HG03457 (cell line): ENCODE results near the gene ARL4A.
A peak's percentile ranks its signal among the peaks of the same experiment; 100 is the strongest.
"Not testable (repeated sequence)": the region's sequence is repeated elsewhere in the genome, so short reads cannot be mapped to it uniquely, and the experiment has no call there.

Source experiments
- ATAC-seq: cut with Tn5 transposase; IDR thresholded peaks from one replicate; pipeline ENCODE4 v1.9.1; 2021; ENCODE audit warnings: moderate number of reproducible peaks; ENCODE audit not compliant: unreplicated experiment

The ARL4A gene

DNA sequence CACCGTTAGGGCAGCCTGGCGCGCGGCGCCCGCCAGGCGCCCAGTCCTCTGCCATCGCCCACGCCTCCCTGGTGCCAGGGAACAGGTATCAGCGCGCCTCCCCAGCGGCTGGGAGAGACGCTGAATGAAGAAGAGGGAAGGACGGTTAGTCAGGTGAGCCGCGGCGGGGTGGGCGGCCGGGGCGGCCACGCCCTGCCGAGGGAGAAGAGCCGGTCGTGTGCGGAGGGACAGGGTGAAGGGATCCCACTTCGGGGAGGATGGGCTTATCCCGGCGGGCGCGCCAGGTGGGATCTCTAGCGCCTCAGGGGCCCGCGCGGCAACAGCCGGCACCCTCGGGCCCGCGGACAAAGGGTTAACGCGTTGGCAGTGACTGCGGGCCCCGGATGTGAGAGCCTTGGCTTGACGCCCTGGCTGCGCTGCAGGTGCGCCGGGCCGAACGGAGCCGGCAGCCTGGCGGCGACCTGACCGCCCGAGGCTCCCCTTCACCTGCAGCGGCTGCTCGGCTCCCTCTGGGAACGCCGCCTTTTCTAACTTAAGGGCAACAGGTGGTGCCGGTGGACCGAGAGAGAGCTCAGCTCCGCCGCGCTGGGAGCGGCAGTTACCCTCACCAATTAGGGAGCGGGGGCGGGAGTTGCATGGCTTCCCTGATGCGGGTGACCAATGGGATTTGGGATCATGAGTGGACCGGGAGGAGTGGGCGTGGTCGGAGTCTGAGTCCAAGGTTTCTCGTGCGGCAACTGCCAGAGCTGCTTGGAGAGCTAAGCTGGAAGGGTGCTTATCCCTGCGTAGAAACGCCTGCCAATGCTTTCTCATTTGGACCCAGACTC, at the start of gene ARL4A:
ARL4A (plus strand) TSS at position 743 of the 827 bp plus-strand sequence. CDS start 622 bp downstream, outside the sequence.
- peak; percentile 78 for ATAC-seq

DNA sequence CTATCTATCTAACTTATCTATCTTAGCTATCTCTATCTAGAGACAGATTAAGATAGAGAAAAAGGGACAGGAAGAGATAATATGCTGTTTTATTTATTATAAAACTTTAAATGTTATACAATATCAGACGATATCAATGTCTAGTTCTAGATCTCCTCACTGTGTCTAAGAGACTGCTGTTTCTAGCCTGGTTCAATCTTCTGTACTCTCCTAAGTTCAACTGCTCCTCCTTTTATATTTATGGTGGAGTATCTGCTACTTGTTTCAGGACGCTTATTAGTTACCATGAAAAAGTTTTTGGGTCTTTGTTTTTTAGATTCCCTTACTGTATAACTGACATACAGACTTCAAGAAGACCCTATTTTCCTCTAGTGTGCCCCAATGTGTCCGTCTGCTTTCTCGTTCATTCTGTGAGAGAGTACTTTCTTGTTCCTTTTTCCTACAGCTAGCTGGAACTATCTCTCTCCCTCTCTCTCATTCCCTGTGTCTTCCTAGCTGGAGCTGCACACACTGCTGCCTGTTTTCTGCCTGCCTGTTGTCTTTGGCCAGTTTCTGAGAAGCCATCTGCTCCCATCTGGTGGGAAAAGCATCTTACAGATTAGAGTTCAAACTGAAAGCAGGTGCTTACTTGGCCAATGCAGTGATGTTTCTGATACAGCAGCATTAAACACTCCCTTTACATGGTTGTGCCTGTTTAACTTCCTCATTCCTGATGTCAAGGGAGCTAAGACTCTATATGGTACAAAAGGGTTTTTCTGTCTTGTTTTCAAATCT, 49.4 kb upstream of the ARL4A start:
- no peak for ATAC-seq

DNA sequence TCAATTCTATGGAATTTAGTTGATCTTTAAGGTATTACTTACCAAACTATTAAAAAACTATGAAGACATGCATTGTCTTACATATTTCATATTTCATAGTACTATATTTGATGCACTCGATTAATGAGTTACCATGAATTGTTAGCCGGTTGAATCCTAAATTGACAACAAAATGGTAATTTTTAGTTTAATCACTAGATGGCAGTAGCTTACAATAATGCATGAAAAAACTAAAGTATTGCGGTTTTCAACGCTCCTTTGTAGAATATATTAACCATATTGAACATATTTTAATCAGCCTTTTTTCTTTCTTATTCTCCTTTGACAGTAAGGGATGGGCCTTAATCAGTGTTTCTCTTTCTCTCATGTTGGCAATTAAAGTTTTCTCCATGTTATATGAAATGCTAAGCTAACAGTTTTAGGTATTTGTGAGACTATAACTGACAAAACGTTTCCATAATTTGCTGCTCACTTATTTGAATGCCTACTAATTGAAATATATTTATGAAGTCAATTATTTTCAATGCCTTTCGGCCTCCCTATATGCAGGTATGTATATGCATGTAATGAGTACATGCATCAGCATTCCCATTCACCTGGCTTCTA, 48.5 kb upstream of the ARL4A start:
- ATAC-seq = no peak

- no peak for ATAC-seq
Measured at GRCh38 chr7:12640299-12641096, 46.9 kb upstream of the ARL4A start.

GRCh38 chr7:12641196-12641595, 46.2 kb upstream of the ARL4A start:
- no peak for ATAC-seq

- ATAC-seq = no peak
Measured at GRCh38 chr7:12642508-12642907, 44.9 kb upstream of the ARL4A start.

GRCh38 chr7:12643001-12643643, 44.3 kb upstream of the ARL4A start:
- no peak for ATAC-seq

DNA sequence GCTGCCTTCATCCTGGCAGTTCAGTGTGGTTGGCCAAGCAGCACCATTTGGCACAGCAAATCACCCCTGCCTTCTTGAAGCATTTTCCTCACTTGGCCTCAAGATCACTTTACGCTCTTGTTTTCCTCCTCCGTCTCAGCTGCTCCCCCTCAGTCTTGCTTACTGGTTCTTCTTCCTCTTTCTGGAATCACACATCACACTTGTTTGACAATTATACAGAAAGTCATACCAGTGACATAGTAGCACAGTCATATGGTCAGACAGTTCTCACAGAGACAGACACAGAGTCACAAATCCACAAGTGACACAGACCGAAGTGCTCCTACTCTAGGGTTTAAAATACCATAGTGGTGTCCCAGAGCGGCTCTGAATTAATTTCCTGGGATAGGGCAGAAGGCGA, 43.8 kb upstream of the ARL4A start:
- ATAC-seq = no peak

- not testable (repeated sequence) for ATAC-seq
Measured at GRCh38 chr7:12645212-12645611, 42.2 kb upstream of the ARL4A start.

GRCh38 chr7:12646139-12646538, 41.3 kb upstream of the ARL4A start:
- no peak for ATAC-seq

GRCh38 chr7:12647364-12648219, 39.8 kb upstream of the ARL4A start:
- no peak for ATAC-seq

GRCh38 chr7:12648704-12649261, 38.6 kb upstream of the ARL4A start:
- ATAC-seq = no peak

- no peak for ATAC-seq
Measured at GRCh38 chr7:12649348-12649747, 38.1 kb upstream of the ARL4A start.

DNA sequence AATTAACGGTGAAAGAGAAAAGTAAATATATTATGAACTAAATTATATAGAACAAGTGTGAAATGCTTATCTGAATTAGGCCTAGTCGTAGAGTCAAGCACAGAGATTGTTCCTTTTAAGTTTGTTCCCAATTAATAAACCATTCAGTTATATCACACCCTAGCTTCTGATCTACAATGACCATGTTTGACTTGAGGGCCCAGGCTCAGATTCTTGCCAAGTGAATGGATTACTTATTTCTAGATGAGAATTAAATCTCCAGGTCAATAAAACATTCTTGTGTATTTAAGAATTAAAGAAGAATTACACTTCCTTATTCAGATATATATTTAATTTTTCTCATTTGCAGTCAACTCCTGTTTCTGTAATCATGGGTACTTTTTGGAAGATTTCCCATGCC, 37.4 kb upstream of the ARL4A start:
- no peak for ATAC-seq

GRCh38 chr7:12653110-12653509, 34.3 kb upstream of the ARL4A start:
- ATAC-seq = no peak

DNA sequence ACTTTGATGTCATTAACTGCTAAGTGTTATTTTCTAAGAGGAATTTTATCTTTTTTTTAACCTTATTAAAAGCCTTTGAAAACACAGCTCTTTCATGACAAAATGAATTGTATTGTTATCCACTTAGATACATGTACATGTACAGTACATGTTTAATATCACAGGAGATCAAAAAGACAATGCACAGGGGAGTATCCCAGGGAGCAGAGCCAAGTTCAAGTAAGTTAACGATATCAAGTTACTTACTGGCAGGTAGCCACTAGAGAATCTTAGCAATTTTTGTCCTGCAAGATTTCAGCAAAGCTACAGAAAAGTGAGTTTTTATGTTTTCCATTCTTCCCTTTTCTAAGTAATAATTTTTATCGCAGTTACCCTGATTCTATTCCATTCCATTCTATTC, 33.9 kb upstream of the ARL4A start:
- ATAC-seq = no peak

DNA sequence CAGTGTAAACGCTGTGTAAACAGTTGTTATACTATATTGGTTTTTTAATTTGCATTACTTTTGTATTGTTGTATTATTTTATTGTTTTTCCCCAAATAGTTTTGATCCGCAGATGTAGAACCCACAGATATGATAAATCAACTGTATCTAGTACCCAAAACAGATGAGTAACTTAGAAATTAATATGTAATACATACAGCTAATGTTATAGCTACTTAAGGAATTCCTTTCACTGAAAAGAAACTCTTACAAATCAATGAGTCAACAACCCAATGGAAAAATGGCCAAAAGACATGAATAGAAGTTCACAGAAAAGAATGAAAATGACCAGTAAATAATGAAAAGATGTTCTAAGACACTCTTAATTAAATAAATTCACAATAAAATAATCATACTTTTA, 32.3 kb upstream of the ARL4A start:
- ATAC-seq = no peak

- not testable (repeated sequence) for ATAC-seq
Measured at GRCh38 chr7:12660423-12660822, 27.0 kb upstream of the ARL4A start.

GRCh38 chr7:12660986-12661385, 26.4 kb upstream of the ARL4A start:
- not testable (repeated sequence) for ATAC-seq
